GM12873 (cell line): ENCODE data around the gene ARHGEF35.

ENCODE experiments used
- TF ChIP-seq, protein P1 (sequence below): IDR thresholded peaks from 2 replicates; pipeline ENCODE4 v1.5.1; 2012; ENCODE audit warnings: low read depth, mild to moderate bottlenecking, moderate library complexity, low read length, control low read depth; ENCODE audit not compliant: insufficient read depth; ENCODE audit errors: missing control alignments

Gene ARHGEF35

DNA sequence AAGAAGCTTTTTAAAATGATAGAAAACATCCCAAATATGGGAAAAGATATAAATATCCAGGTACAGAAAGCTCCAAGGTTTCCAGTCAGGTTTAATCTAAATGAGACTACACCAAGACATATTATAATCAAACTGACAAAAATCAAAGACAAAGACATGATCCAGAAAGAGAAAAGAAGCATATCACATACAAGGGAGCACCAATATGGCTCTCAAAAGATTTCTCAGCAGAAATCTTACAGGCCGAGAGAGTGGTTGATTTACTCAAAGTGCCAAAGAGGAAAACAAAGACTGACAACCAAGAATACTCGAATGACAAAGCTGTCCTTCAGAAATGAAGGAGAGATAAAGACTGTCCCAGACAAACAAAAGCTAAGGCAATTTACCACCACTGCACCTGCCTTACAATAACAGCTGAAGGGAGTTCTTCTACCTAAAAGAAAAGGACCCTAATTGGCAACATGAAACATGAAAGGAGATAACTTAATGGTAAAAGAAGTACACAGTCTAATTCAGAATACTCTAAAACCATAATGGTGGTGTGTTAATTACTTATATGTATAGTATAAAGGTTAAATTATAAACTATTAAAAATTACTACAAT is 47.3 kb downstream of the ARHGEF35 start:
- TF ChIP-seq, protein P1, sequence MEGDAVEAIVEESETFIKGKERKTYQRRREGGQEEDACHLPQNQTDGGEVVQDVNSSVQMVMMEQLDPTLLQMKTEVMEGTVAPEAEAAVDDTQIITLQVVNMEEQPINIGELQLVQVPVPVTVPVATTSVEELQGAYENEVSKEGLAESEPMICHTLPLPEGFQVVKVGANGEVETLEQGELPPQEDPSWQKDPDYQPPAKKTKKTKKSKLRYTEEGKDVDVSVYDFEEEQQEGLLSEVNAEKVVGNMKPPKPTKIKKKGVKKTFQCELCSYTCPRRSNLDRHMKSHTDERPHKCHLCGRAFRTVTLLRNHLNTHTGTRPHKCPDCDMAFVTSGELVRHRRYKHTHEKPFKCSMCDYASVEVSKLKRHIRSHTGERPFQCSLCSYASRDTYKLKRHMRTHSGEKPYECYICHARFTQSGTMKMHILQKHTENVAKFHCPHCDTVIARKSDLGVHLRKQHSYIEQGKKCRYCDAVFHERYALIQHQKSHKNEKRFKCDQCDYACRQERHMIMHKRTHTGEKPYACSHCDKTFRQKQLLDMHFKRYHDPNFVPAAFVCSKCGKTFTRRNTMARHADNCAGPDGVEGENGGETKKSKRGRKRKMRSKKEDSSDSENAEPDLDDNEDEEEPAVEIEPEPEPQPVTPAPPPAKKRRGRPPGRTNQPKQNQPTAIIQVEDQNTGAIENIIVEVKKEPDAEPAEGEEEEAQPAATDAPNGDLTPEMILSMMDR, result no peak

DNA sequence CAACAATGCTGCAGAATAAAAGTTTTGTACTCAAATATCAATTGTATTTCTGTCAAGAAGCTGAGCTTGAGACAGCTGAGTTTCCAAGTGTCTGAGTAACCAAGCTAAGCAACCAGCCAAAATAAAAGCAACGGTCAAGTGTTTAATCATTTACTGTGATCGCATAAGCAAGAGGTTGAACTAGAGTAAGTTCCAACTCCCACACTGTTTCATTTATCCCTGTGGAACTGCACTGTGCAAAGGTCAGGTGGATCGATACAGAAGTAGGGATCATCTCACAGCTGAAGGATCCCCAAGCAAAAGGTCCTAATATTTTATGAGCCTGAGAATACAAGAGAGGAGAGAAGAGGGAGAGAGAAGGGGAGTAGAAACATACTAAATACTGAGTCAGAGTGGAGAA is 51.2 kb downstream of the ARHGEF35 start:
- TF ChIP-seq, protein P1, result no peak

DNA sequence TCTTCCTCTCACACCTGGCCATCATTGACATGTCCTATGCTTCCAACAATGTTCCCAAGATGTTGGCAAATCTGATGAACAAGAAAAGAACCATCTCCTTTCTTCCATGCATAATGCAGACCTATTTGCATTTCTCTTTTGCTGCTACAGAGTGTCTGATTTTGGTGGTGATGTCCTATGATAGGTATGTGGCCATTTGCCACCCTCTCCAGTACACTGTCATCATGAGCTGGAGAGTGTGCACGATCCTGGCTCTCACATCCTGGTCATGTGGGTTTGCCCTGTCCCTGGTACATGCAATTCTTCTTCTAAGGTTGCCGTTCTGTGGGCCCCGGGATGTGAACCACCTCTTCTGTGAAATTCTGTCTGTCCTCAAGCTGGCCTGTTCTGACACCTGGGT is 53.4 kb downstream of the ARHGEF35 start:
- TF ChIP-seq, protein P1, result no peak

DNA sequence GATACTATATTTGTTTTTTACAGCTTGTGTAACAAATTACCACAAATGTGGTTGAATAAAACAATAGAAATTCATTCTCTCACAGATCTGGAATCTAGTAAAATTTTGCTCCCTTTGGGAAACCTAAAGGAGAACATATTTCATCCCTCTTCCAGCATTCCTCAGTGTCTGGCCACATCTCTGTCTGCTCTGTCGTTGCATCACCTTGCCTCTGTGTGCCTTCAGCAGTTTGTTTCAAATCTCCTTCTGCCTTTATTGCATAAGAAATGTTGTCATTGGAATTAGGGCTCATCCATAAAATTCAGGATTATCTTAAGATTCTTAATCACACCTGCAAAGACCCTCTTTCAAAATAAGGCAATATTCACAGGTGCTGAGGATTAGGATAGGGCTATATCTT is 58.1 kb downstream of the ARHGEF35 start:
- TF ChIP-seq, protein P1, result no peak
